Measurements from ENCODE around the gene HPS4.

Gene HPS4

GRCh38 chr22:26432619-26433311 lies 50.8 kb downstream of the HPS4 start:
- H3K4me3 ChIP-seq (ENCODE audit: control insufficient read depth, low read depth, low read length), result no peak overlapping the region
- no peak for DNase-seq (ENCODE audit: low read depth)

GRCh38 chr22:26431261-26431995 lies 52.2 kb downstream of the HPS4 start:
- peak; percentile 7 for DNase-seq (ENCODE audit: low read depth)
- no peak for TF ChIP-seq CTCF (conservative IDR thresholded peaks at IDR 0.05; ENCODE audit: control insufficient read depth, insufficient read depth, low read depth, low read length)
- H3K4me3 ChIP-seq (ENCODE audit: control insufficient read depth, low read depth, low read length), result no peak overlapping the region

More at GRCh38 chr22:26432619-26433311, 50.8 kb downstream of the HPS4 start:
- TF ChIP-seq CTCF (conservative IDR thresholded peaks at IDR 0.05; ENCODE audit: control insufficient read depth, insufficient read depth, low read depth, low read length), result no peak

- TF ChIP-seq CTCF (conservative IDR thresholded peaks at IDR 0.05; ENCODE audit: control insufficient read depth, insufficient read depth, low read depth, low read length), result no peak
- no peak for DNase-seq (ENCODE audit: low read depth)
- no peak overlapping the region for H3K4me3 ChIP-seq (ENCODE audit: control insufficient read depth, low read depth, low read length)
Measured at GRCh38 chr22:26430600-26430999, 53.0 kb downstream of the HPS4 start.

GRCh38 chr22:26429458-26430286 lies 53.9 kb downstream of the HPS4 start:
- no peak for TF ChIP-seq CTCF (conservative IDR thresholded peaks at IDR 0.05; ENCODE audit: control insufficient read depth, insufficient read depth, low read depth, low read length)
- H3K4me3 ChIP-seq (ENCODE audit: control insufficient read depth, low read depth, low read length), result peak overlapping the region; percentile 27
- no peak for DNase-seq (ENCODE audit: low read depth)

- TF ChIP-seq CTCF (conservative IDR thresholded peaks at IDR 0.05; ENCODE audit: control insufficient read depth, insufficient read depth, low read depth, low read length), result no peak
- peak; percentile 54 for DNase-seq (ENCODE audit: low read depth)
- H3K4me3 ChIP-seq (ENCODE audit: control insufficient read depth, low read depth, low read length), result peak within 1 kb of the TSS; percentile 69
Measured at GRCh38 chr22:26428515-26429457, 54.8 kb downstream of the HPS4 start, which contains the start of gene ASPHD2. Gene ASPHD2 (plus strand): TSS chr22:26429260. CDS start chr22:26433616, 4,356 bp downstream.
